Left renal cortex interstitium (tissue), 4 donors: ENCODE data around the gene ICAM5. TPM values are rescaled to one million over a fixed set of nuclear protein-coding genes. Genes with fewer than 3 reads are reported as not detected.

Experiments used
- DNase-seq, 4 donors: peaks; one replicate each; pipeline ENCODE4 v3.0.0-alpha.2; 2013; ENCODE audit warnings: low read depth in 4 of 4, low spot score in 2 of 4, missing footprints in 1 of 4
- polyA plus RNA-seq, 4 donors: library from polyadenylated mRNA; unstranded; fragments of 120-200 nt; gene quantifications; one replicate each; pipeline ENCODE4 v1.2.1, GENCODE V29; 2013; ENCODE audit not compliant: insufficient read length in 4 of 4

Gene ICAM5
- polyA plus RNA-seq, 4 donors: 0.11 to 0.32 (median 0.23) TPM

GRCh38 chr19:10290357-10290875, 664 bp downstream of the ICAM5 start:
- DNase-seq: no peak

- no peak for DNase-seq
Measured at GRCh38 chr19:10290876-10291553, 1.3 kb downstream of the ICAM5 start.

- DNase-seq: no peak
Measured at GRCh38 chr19:10291554-10292205, 1.9 kb downstream of the ICAM5 start.

GRCh38 chr19:10292206-10292788, 2.5 kb downstream of the ICAM5 start:
- DNase-seq: no peak

- no peak for DNase-seq
Measured at GRCh38 chr19:10292789-10293636, 3.3 kb downstream of the ICAM5 start.

GRCh38 chr19:10293637-10294367, 4.0 kb downstream of the ICAM5 start:
- no peak for DNase-seq

- DNase-seq: no peak
Measured at GRCh38 chr19:10294368-10294697, 4.6 kb downstream of the ICAM5 start.

- DNase-seq: no peak
Measured at GRCh38 chr19:10295305-10295846, 5.6 kb downstream of the ICAM5 start.

- no peak for DNase-seq
Measured at GRCh38 chr19:10295847-10296591, 6.3 kb downstream of the ICAM5 start.

GRCh38 chr19:10299545-10300458, 10.1 kb downstream of the ICAM5 start:
- DNase-seq: no peak

GRCh38 chr19:10305139-10305806, 15.5 kb downstream of the ICAM5 start:
- DNase-seq: no peak

- DNase-seq: no peak
Measured at GRCh38 chr19:10306327-10306726, 16.6 kb downstream of the ICAM5 start.

GRCh38 chr19:10309423-10309822, 19.7 kb downstream of the ICAM5 start, which contains the start of gene ZGLP1:
Gene ZGLP1, minus strand, starts transcription at chr19:10309815.
- DNase-seq: no peak

- peak in 1 of 4 donors; percentile 70 for DNase-seq
Measured at GRCh38 chr19:10315335-10316214, 25.8 kb downstream of the ICAM5 start, which contains the start of gene FDX2. Gene FDX2, minus strand, starts transcription at chr19:10316015. Its CDS starts 19 bp downstream, at chr19:10315996.

- no peak for DNase-seq
Measured at GRCh38 chr19:10316229-10317044, 26.7 kb downstream of the ICAM5 start.
